DMS79 treated with DMSO at 0.1 percent for 48 hours (cell line): ENCODE measurements around the gene MCM9.

Experiments used
- DNase-seq: peaks from one replicate; lab custom pipeline; 2025; lab: John Stamatoyannopoulos, UW

The MCM9 gene

GRCh38 chr6:118932421-118932820 is 2.5 kb downstream of the MCM9 start:
- no peak for DNase-seq

GRCh38 chr6:118931436-118931835 is 3.5 kb downstream of the MCM9 start:
- no peak for DNase-seq

- DNase-seq = no peak
Measured at GRCh38 chr6:118930680-118931079, 4.3 kb downstream of the MCM9 start.

GRCh38 chr6:118923035-118923434 is 11.9 kb downstream of the MCM9 start:
- DNase-seq = no peak

- DNase-seq = no peak
Measured at GRCh38 chr6:118921084-118921483, 13.9 kb downstream of the MCM9 start.

- no peak for DNase-seq
Measured at GRCh38 chr6:118918329-118918725, 16.6 kb downstream of the MCM9 start.

GRCh38 chr6:118917546-118918328 is 17.2 kb downstream of the MCM9 start:
- no peak for DNase-seq

GRCh38 chr6:118914598-118914997 is 20.4 kb downstream of the MCM9 start:
- no peak for DNase-seq

GRCh38 chr6:118913161-118913560 is 21.8 kb downstream of the MCM9 start:
- DNase-seq = no peak

GRCh38 chr6:118912646-118913045 is 22.3 kb downstream of the MCM9 start:
- DNase-seq = no peak

- DNase-seq = no peak
Measured at GRCh38 chr6:118908441-118908840, 26.5 kb downstream of the MCM9 start.

- peak; percentile 43 for DNase-seq
Measured at GRCh38 chr6:118905851-118906250, 29.1 kb downstream of the MCM9 start.

GRCh38 chr6:118905084-118905483 is 29.9 kb downstream of the MCM9 start:
- DNase-seq = no peak

- DNase-seq = no peak
Measured at GRCh38 chr6:118903691-118904090, 31.3 kb downstream of the MCM9 start.

GRCh38 chr6:118903138-118903537 is 31.8 kb downstream of the MCM9 start:
- DNase-seq = no peak

- no peak for DNase-seq
Measured at GRCh38 chr6:118902726-118903125, 32.2 kb downstream of the MCM9 start.

- no peak for DNase-seq
Measured at GRCh38 chr6:118899948-118900347, 35.0 kb downstream of the MCM9 start.

- no peak for DNase-seq
Measured at GRCh38 chr6:118897386-118897785, 37.6 kb downstream of the MCM9 start.

GRCh38 chr6:118896339-118897136 is 38.4 kb downstream of the MCM9 start:
- peak; percentile 83 for DNase-seq

GRCh38 chr6:118895859-118896258 is 39.1 kb downstream of the MCM9 start:
- DNase-seq = peak; percentile 36

GRCh38 chr6:118895261-118895560 is 39.7 kb downstream of the MCM9 start:
- peak; percentile 64 for DNase-seq

- DNase-seq = no peak
Measured at GRCh38 chr6:118894425-118895260, 40.3 kb downstream of the MCM9 start.
